IMR-90 (cell line): Measurements from ENCODE around the gene WDR90.

Source experiments
- CEBPB ChIP-seq: IDR thresholded peaks from 2 replicates; pipeline ENCODE4 v1.6.1; 2012; ENCODE audit warnings: low read depth, low read length, improper control_type of control experiment
- POLR2A ChIP-seq: IDR thresholded peaks from 2 replicates; pipeline ENCODE4 v1.6.1; 2012; ENCODE audit warnings: mild to moderate bottlenecking, low read depth, low read length
- TF ChIP-seq, protein P1 (sequence below): conservative IDR thresholded peaks from 2 replicates; pipeline ENCODE4 v1.5.1; 2012; ENCODE audit warnings: mild to moderate bottlenecking, low read depth, low read length, improper control_type of control experiment

DNA sequence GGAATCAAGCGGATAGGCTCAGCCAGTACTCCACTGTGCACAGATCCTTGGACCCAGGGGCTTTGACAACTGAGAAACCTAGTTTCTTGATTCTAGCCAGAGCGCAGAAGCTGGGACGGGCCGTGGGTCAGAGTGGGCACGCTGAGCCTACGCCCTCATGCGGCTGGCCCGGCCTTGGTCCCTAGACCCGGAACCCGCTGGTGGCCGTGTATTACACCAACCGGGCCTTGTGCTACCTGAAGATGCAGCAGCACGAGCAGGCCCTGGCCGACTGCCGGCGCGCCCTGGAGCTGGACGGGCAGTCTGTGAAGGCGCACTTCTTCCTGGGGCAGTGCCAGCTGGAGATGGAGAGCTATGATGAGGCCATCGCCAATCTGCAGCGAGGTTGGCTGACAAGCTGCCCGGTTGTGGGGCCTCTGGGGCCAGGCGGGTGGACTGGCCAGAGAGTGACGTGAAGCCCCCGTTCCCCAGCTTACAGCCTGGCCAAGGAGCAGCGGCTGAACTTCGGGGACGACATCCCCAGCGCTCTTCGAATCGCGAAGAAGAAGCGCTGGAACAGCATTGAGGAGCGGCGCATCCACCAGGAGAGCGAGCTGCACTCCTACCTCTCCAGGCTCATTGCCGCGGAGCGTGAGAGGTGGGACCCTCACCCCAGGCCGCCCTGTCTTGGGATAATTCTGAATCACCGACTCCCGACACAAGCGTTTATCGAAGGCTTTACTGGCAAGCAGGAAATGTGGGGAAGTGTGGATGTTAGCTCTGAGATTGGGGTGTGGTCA, 32.0 kb downstream of the WDR90 start:
- TF ChIP-seq, protein P1, sequence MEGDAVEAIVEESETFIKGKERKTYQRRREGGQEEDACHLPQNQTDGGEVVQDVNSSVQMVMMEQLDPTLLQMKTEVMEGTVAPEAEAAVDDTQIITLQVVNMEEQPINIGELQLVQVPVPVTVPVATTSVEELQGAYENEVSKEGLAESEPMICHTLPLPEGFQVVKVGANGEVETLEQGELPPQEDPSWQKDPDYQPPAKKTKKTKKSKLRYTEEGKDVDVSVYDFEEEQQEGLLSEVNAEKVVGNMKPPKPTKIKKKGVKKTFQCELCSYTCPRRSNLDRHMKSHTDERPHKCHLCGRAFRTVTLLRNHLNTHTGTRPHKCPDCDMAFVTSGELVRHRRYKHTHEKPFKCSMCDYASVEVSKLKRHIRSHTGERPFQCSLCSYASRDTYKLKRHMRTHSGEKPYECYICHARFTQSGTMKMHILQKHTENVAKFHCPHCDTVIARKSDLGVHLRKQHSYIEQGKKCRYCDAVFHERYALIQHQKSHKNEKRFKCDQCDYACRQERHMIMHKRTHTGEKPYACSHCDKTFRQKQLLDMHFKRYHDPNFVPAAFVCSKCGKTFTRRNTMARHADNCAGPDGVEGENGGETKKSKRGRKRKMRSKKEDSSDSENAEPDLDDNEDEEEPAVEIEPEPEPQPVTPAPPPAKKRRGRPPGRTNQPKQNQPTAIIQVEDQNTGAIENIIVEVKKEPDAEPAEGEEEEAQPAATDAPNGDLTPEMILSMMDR = peak; percentile 16; the same call in 1 of the 2 replicates
- TF ChIP-seq CEBPB (no peak), POLR2A (no peak)
